SU-DHL-6 (cell line): Measurements from ENCODE around the gene AGAP1.

Experiments
- H2AFZ ChIP-seq: fragments of 200-600 bp; sonication (generic); 2 replicates; pipeline ENCODE4 v1.6.1; 2014; ENCODE audit warnings: low read depth, mild to moderate bottlenecking, moderate library complexity, mixed read lengths, antibody characterized with exemption, low read length; ENCODE audit not compliant: severe bottlenecking
- H3F3A ChIP-seq: fragments of 200-600 bp; shearing (Covaris generic); 2 replicates; pipeline ENCODE4 v1.6.0; 2016; ENCODE audit warnings: antibody characterized with exemption, mild to moderate bottlenecking; ENCODE audit not compliant: insufficient read depth
- H3K27ac ChIP-seq: fragments of 200-600 bp; sonication (generic); 2 replicates; pipeline ENCODE4 v1.5.1; 2016; ENCODE audit warnings: low read depth, mild to moderate bottlenecking, low read length, moderate library complexity, mixed read lengths
- H3K27me3 ChIP-seq: fragments of 200-600 bp; sonication (generic), shearing (Covaris generic); 2 replicates; pipeline ENCODE4 v1.6.0; 2014; ENCODE audit warnings: mild to moderate bottlenecking, low read length
- H3K36me3 ChIP-seq: fragments of 200-600 bp; sonication (generic); 2 replicates; pipeline ENCODE4 v1.6.1; 2014; ENCODE audit warnings: mild to moderate bottlenecking, low read length, mixed read lengths
- H3K4me2 ChIP-seq: fragments of 300-600, 200-600 bp; shearing (Covaris generic), sonication (generic); 2 replicates; pipeline ENCODE4 v1.6.0; 2014; ENCODE audit warnings: low read length, low read depth, mild to moderate bottlenecking; ENCODE audit not compliant: poor library complexity, severe bottlenecking
- H3K4me3 ChIP-seq: fragments of 200-600 bp; sonication (generic); 2 replicates; pipeline ENCODE4 v1.5.1; 2014; ENCODE audit warnings: antibody characterized with exemption, low read length, mild to moderate bottlenecking, mixed read lengths; ENCODE audit not compliant: insufficient read depth, poor library complexity, severe bottlenecking
- H3K79me2 ChIP-seq: fragments of 200-600 bp; sonication (generic); 2 replicates; pipeline ENCODE4 v1.6.1; 2014; ENCODE audit warnings: mild to moderate bottlenecking, low read length, moderate library complexity; ENCODE audit not compliant: insufficient read depth
- H3K9ac ChIP-seq: fragments of 200-600 bp; sonication (generic); 2 replicates; pipeline ENCODE4 v1.7.0; 2014; ENCODE audit warnings: mild to moderate bottlenecking, low read length
- H3K9me2 ChIP-seq: fragments of 200-600 bp; sonication (generic); replicated peaks from 2 replicates; pipeline ENCODE4 v1.6.1; 2014; ENCODE audit warnings: low read length; ENCODE audit not compliant: insufficient read depth
- H3K9me3 ChIP-seq: fragments of 200-600 bp; sonication (generic); 2 replicates; pipeline ENCODE4 v1.6.1; 2014; ENCODE audit warnings: low read length, mixed read lengths; ENCODE audit not compliant: insufficient read depth
- H4K20me1 ChIP-seq: fragments of 200-600 bp; sonication (generic); 2 replicates; pipeline ENCODE4 v1.6.1; 2014; ENCODE audit warnings: low read depth, mild to moderate bottlenecking, antibody characterized with exemption, low read length, moderate library complexity, mixed read lengths
- CTCF ChIP-seq: fragments of 200-600 bp; sonication (generic); IDR thresholded peaks from one replicate; pipeline ENCODE4 v1.5.1; 2017; ENCODE audit warnings: antibody characterized with exemption, mild to moderate bottlenecking, low read length, moderate library complexity; ENCODE audit not compliant: insufficient read depth, poor library complexity, severe bottlenecking
- EZH2phosphoT487 ChIP-seq: fragments of 200-600 bp; sonication (generic), shearing (Covaris generic); conservative IDR thresholded peaks from 2 replicates; pipeline ENCODE4 v1.6.1; 2018; ENCODE audit warnings: mild to moderate bottlenecking, antibody characterized with exemption, low read length, moderate library complexity, mixed read lengths

The AGAP1 gene

DNA sequence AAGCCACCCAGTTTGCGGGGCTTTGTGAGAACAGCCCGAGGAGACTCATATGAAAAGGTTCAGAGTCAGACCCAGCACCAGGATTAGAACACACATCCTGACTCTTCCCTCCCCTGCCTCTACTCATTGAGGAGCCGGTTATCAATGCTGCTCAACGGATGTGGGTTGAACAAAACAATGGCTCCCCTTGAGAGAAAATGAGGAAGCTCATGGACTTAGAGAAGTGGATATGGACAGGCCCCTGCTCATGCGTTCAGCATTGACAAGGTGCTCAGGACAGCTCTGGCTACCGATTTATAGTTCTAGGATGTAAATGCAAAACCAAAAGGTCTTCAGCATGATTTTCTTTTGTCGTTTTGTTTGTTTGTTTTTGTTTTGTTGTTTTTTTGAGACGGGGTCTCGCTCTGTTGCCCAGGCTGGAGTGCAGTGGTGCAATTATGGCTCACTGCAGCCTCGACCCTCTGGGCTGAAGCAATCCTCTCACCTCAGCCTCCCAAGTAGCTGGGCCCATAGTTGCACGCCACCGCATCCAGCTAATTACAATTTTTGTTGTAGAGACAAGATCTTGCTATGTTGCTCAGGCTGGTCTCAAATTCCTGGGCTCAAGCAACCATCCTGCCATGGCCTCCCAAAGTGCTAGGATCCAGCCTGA lies 32.0 kb upstream of the AGAP1 start:
- no peak for TF ChIP-seq EZH2phosphoT487
- no peak for TF ChIP-seq CTCF
- Histone ChIP-seq H3K4me3 (no peak overlapping the region), H3K9me3 (no peaks in the 10 kb centered on the region), H2AFZ (no peak overlapping the region), H3K36me3 (no peaks in the 10 kb centered on the region), H3K9me2 (no peaks in the 10 kb centered on the region), H4K20me1 (no peaks in the 10 kb centered on the region), H3F3A (no peaks in the 10 kb centered on the region), H3K9ac (no peak overlapping the region), H3K27ac (no peak overlapping the region), H3K27me3 (no peaks in the 10 kb centered on the region), H3K4me2 (no peak overlapping the region), H3K79me2 (no peaks in the 10 kb centered on the region)

GRCh38 chr2:235462415-235462790 lies 31.4 kb upstream of the AGAP1 start:
- H3K9me3 ChIP-seq, result no peaks in the 10 kb centered on the region
- no peaks in the 10 kb centered on the region for H3K36me3 ChIP-seq
- H3K9ac ChIP-seq, result no peak overlapping the region
- no peaks in the 10 kb centered on the region for H4K20me1 ChIP-seq
- no peak overlapping the region for H3K4me2 ChIP-seq
- H3K27me3 ChIP-seq, result no peaks in the 10 kb centered on the region
- H3K79me2 ChIP-seq, result no peaks in the 10 kb centered on the region
- no peak overlapping the region for H2AFZ ChIP-seq
- H3K27ac ChIP-seq, result no peak overlapping the region
- no peak for TF ChIP-seq EZH2phosphoT487
- TF ChIP-seq CTCF, result no peak
- no peak overlapping the region for H3K4me3 ChIP-seq
- H3F3A ChIP-seq, result no peaks in the 10 kb centered on the region
- H3K9me2 ChIP-seq, result no peaks in the 10 kb centered on the region

DNA sequence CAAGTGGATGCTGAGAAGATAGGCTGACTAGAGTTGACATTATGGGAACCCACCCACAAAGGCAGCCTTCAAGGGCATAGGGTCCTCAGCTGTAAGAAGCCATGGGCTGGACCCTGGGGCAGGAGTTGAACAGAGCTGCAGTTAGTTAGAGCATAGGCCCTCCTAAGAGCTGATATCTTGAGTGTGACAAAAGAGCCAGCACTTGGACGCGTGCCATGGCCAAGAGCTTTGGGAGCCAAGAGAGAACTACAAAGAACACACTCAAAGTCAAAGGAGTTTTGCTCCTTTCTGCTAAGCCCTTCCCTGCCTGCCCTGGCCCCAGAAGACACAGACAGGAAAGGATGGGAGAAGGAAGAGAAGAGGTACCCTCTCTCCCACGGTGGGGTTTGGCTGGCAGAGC lies 29.9 kb upstream of the AGAP1 start:
- no peaks in the 10 kb centered on the region for H3K36me3 ChIP-seq
- no peaks in the 10 kb centered on the region for H3K9me2 ChIP-seq
- no peak overlapping the region for H3K9ac ChIP-seq
- no peaks in the 10 kb centered on the region for H3K27me3 ChIP-seq
- H3F3A ChIP-seq, result no peaks in the 10 kb centered on the region
- no peak overlapping the region for H2AFZ ChIP-seq
- H3K4me2 ChIP-seq, result no peak overlapping the region
- H3K9me3 ChIP-seq, result no peaks in the 10 kb centered on the region
- TF ChIP-seq EZH2phosphoT487, result no peak
- no peak for TF ChIP-seq CTCF
- no peaks in the 10 kb centered on the region for H4K20me1 ChIP-seq
- no peak overlapping the region for H3K4me3 ChIP-seq
- no peaks in the 10 kb centered on the region for H3K79me2 ChIP-seq
- no peak overlapping the region for H3K27ac ChIP-seq

DNA sequence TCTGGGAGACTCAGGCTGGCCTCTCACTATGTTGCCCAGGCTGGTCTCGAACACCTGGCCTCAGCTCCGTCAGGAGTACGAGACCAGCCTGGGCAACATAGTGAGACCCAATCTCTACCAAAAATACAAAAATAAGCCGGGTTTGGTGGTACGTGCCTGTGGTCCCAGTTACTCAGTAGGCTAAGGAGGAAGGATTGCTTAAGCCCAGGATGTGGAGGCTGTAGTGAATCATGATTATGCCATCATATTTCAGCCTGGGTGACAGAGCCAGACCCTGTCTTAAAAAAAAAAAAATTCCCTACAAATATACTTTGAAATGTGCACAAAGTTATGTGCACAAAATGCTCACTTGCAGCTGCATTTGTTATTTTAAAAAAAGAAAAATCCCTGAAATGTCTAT lies 26.3 kb upstream of the AGAP1 start:
- Histone ChIP-seq H3K9me3 (no peaks in the 10 kb centered on the region), H3K79me2 (no peaks in the 10 kb centered on the region), H3K9me2 (no peaks in the 10 kb centered on the region), H4K20me1 (no peaks in the 10 kb centered on the region), H3F3A (no peaks in the 10 kb centered on the region), H3K36me3 (no peaks in the 10 kb centered on the region), H3K4me3 (no peak overlapping the region), H3K27ac (no peak overlapping the region), H3K4me2 (no peak overlapping the region), H2AFZ (no peak overlapping the region), H3K27me3 (no peaks in the 10 kb centered on the region), H3K9ac (no peak overlapping the region)
- no peak for TF ChIP-seq CTCF
- no peak for TF ChIP-seq EZH2phosphoT487
